Astrocyte of the spinal cord (primary cell): Measurements from ENCODE around the gene VPS41.

Experiments used
- DNase-seq: peaks from one replicate; pipeline ENCODE4 v3.0.0; 2011; ENCODE audit warnings: low read depth, low spot score
- H3K4me3 ChIP-seq: 2 replicates; pipeline ENCODE4 v1.5.1; 2011; ENCODE audit warnings: low read depth, mild to moderate bottlenecking, low read length, moderate library complexity
- in situ Hi-C: cut with HindIII; loops from 2 replicates; pipeline ENCODE4 v1.10.0; 2017; ENCODE audit warnings: low sequenced_read_pairs
- TF ChIP-seq, protein P1 (sequence below): IDR thresholded peaks from 2 replicates; pipeline ENCODE4 v1.5.1; 2012; ENCODE audit warnings: low read depth, mild to moderate bottlenecking, low read length, inconsistent platforms

VPS41 gene

GRCh38 chr7:38881947-38882684 lies 26.9 kb downstream of the VPS41 start:
- in situ Hi-C loops, result no loop called here
- H3K4me3 ChIP-seq, result no peak overlapping the region
- no peak for DNase-seq
- TF ChIP-seq, protein P1, sequence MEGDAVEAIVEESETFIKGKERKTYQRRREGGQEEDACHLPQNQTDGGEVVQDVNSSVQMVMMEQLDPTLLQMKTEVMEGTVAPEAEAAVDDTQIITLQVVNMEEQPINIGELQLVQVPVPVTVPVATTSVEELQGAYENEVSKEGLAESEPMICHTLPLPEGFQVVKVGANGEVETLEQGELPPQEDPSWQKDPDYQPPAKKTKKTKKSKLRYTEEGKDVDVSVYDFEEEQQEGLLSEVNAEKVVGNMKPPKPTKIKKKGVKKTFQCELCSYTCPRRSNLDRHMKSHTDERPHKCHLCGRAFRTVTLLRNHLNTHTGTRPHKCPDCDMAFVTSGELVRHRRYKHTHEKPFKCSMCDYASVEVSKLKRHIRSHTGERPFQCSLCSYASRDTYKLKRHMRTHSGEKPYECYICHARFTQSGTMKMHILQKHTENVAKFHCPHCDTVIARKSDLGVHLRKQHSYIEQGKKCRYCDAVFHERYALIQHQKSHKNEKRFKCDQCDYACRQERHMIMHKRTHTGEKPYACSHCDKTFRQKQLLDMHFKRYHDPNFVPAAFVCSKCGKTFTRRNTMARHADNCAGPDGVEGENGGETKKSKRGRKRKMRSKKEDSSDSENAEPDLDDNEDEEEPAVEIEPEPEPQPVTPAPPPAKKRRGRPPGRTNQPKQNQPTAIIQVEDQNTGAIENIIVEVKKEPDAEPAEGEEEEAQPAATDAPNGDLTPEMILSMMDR, result no peak

- no peak overlapping the region for H3K4me3 ChIP-seq
- DNase-seq, result no peak
- TF ChIP-seq, protein P1, result no peak
- in situ Hi-C loops, result no loop called here
These were observed 28.0 kb downstream of the VPS41 start for GRCh38 chr7:38881015-38881414.

- H3K4me3 ChIP-seq, result no peak overlapping the region
- no peak for DNase-seq
- in situ Hi-C loops, result no loop called here
- TF ChIP-seq, protein P1, result no peak
These were observed 28.5 kb downstream of the VPS41 start for GRCh38 chr7:38880454-38880853.

- in situ Hi-C loops, result no loop called here
- TF ChIP-seq, protein P1, result no peak
- H3K4me3 ChIP-seq, result no peak overlapping the region
- no peak for DNase-seq
These were observed 29.0 kb downstream of the VPS41 start for GRCh38 chr7:38880035-38880434.

DNA sequence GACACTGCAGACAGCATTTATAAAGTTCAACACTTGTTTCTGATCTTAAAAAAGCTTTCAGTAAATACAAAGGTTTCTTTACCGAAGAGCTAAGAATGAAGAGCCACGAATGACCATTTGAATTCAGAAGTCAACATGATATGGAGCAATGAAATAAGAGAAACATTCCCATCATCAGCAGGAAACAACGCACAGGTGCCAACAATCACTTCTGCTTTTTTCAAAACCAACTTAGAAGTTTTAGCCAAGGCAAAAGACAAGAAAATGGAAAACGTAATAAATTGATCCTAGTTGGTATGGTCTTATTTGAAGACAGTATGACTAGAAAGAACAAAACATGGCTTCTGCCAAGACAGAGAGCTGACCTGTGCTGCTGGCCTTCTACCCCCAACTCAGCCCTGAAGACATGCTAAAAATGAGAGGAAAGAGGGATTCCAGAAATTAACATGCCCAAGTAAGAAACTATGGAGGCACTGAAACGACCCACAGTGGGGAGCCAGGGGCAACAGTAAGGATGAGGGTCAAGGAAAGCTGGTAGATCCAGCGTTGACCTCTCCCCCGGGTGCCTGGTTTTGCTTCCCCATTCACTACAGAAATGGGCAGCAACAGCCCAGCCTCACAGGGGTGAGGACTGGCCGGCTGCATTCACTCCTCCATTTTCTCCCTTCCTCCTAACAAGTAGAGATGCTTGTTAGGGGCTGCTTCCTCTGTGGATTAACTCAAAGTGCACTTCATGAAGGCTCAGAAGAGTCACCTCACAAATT lies 30.1 kb downstream of the VPS41 start:
- in situ Hi-C loops, result no loop called here
- TF ChIP-seq, protein P1, result no peak
- H3K4me3 ChIP-seq, result no peak overlapping the region
- DNase-seq, result no peak

GRCh38 chr7:38873433-38873832 lies 35.6 kb downstream of the VPS41 start:
- H3K4me3 ChIP-seq, result no peak overlapping the region
- TF ChIP-seq, protein P1, result no peak
- in situ Hi-C loops, result no loop called here
- peak; percentile 14 for DNase-seq
